MM.1S (cell line): Measurements from ENCODE around the gene MMD.

Source experiments
- CTCF ChIP-seq: fragments of 300-600 bp; sonication (generic); IDR thresholded peaks from 2 replicates; pipeline ENCODE4 v1.5.1; 2016; ENCODE audit warnings: antibody characterized with exemption, low read length, mixed read lengths
- EZH2 ChIP-seq: fragments of 300-600 bp; sonication (generic); optimal IDR thresholded peaks from 2 replicates; pipeline ENCODE3; 2017; ENCODE audit warnings: low read depth, mild to moderate bottlenecking, antibody characterized with exemption, low read length, mixed read lengths
- EZH2phosphoT487 ChIP-seq: fragments of 300-600 bp; sonication (generic); IDR thresholded peaks from 2 replicates; pipeline ENCODE4 v1.6.1; 2018; ENCODE audit warnings: antibody characterized with exemption, low read length

DNA sequence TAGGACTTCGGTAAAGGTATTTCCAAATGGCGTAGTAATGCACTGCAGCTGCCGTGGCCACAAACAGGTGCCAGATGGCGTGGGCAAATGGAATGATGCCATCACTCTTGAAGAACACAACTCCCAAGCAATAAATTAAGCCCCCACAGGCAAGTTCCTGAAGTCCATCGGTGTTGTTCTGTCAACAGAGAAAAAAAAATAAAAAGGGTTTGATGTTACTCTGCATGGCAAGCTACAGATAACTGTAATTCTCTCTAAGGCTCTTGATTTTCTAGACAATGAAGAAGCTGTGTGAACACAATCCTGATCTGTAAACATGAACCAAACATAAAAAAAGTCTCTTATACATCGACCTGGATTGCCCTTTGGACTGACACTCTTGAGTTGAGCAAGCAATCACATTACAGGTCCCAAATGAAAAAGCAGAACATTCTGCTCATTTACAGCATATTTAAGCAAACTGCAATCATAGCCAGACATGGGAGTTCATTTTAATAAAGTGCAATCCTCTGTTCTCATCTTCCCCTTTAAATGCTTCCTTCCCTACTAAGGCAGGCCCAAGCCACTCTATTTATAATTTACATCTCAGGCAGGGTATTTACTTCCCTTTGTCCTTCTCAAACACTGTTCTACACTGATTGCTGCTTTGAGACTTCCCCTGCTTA is 27.1 kb downstream of the MMD start:
- TF ChIP-seq CTCF (no peak), EZH2 (no peak), EZH2phosphoT487 (no peak)
